Hepatocyte (in vitro differentiated cells): ENCODE measurements around the gene SEC24D. TPM values are rescaled to one million over a fixed set of nuclear protein-coding genes. Genes with fewer than 3 reads are reported as not detected.

ENCODE experiments used
- DNase-seq: peaks from one replicate; pipeline ENCODE4 v3.0.0-alpha.2; 2016; ENCODE audit warnings: low spot score
- H2AFZ ChIP-seq: fragments of 200-600 bp; sonication (generic); 2 replicates; pipeline ENCODE4 v1.6.0; 2016; ENCODE audit warnings: antibody characterized with exemption, mild to moderate bottlenecking
- H3K27ac ChIP-seq: fragments of 200-600 bp; sonication (generic); 2 replicates; pipeline ENCODE4 v1.5.1; 2016; ENCODE audit warnings: mild to moderate bottlenecking
- H3K27me3 ChIP-seq: fragments of 200-600 bp; sonication (generic); 2 replicates; pipeline ENCODE4 v1.6.1; 2016
- H3K36me3 ChIP-seq: fragments of 200-600 bp; sonication (generic); replicated peaks from 2 replicates; pipeline ENCODE4 v1.5.1; 2016; ENCODE audit warnings: low read depth; ENCODE audit not compliant: insufficient read depth
- H3K4me1 ChIP-seq: fragments of 200-600 bp; sonication (generic); 2 replicates; pipeline ENCODE4 v1.5.1; 2016; ENCODE audit warnings: mild to moderate bottlenecking, moderate library complexity; ENCODE audit not compliant: insufficient read depth
- H3K4me2 ChIP-seq: fragments of 200-600 bp; sonication (generic); 2 replicates; pipeline ENCODE4 v1.6.0; 2016
- H3K4me3 ChIP-seq: fragments of 200-600 bp; sonication (generic); 2 replicates; pipeline ENCODE4 v1.5.1; 2016; ENCODE audit warnings: mild to moderate bottlenecking
- H3K79me2 ChIP-seq: fragments of 200-600 bp; sonication (generic); 2 replicates; pipeline ENCODE4 v1.6.0; 2017; ENCODE audit warnings: mild to moderate bottlenecking
- H3K9me2 ChIP-seq: fragments of 200-600 bp; sonication (generic); replicated peaks from 2 replicates; pipeline ENCODE4 v1.6.0; 2017; ENCODE audit warnings: mild to moderate bottlenecking; ENCODE audit not compliant: insufficient read depth
- H3K9me3 ChIP-seq: fragments of 200-600 bp; sonication (generic); 2 replicates; pipeline ENCODE4 v1.5.1; 2016; ENCODE audit warnings: low read depth, mild to moderate bottlenecking
- H4K20me1 ChIP-seq: fragments of 200-600 bp; sonication (generic); 2 replicates; pipeline ENCODE4 v1.6.0; 2016; ENCODE audit warnings: mild to moderate bottlenecking; ENCODE audit not compliant: insufficient read depth, poor library complexity, severe bottlenecking
- CTCF ChIP-seq: fragments of 200-600 bp; sonication (generic); IDR thresholded peaks from 2 replicates; pipeline ENCODE4 v1.5.1; 2016; ENCODE audit warnings: antibody characterized with exemption, mild to moderate bottlenecking; ENCODE audit not compliant: poor library complexity
- EZH2 ChIP-seq: fragments of 200-600 bp; sonication (generic); IDR thresholded peaks from 2 replicates; pipeline ENCODE4 v1.6.1; 2016; ENCODE audit warnings: antibody characterized with exemption, mild to moderate bottlenecking, borderline replicate concordance
- EZH2phosphoT487 ChIP-seq: fragments of 200-600 bp; sonication (generic); IDR thresholded peaks from one replicate; pipeline ENCODE4 v1.6.1; 2018; ENCODE audit warnings: antibody characterized with exemption, mild to moderate bottlenecking, low read depth, moderate library complexity; ENCODE audit not compliant: unreplicated experiment, severe bottlenecking
- WGBS: methylation state at CpG from one replicate; pipeline ENCODE4 v1.1.6; 2016; ENCODE audit warnings: low lambda C conversion rate; ENCODE audit errors: missing lambda C conversion rate; 5-methylcytosine and 5-hydroxymethylcytosine counted together
- polyA plus RNA-seq: library from polyadenylated mRNA; unstranded; fragments of >200 nt; fragmentation: Nextera tagmentation; extraction: Ambion mirVana; gene quantifications from 2 replicates; pipeline ENCODE4 v1.2.1, GENCODE V29; 2016
- total RNA-seq: library from RNA; depleted of rRNA; stranded (reverse); fragments of >200 nt; gene quantifications from 2 replicates; pipeline ENCODE4 v1.2.3, GENCODE V29; 2014

The SEC24D gene
- total and polyA plus RNA-seq, 2 experiments from 2014 or later = 81.9 to 97.4 TPM

GRCh38 chr4:118721752-118722151, 114.2 kb downstream of the SEC24D start:
- Histone ChIP-seq H3K36me3 (no peaks in the 10 kb centered on the region), H3K4me1 (no peaks in the 10 kb centered on the region), H3K27ac (no peak overlapping the region), H3K27me3 (no peaks in the 10 kb centered on the region), H2AFZ (no peak overlapping the region), H3K9me2 (no peaks in the 10 kb centered on the region), H3K4me3 (no peak overlapping the region), H3K9me3 (no peaks in the 10 kb centered on the region), H3K79me2 (no peaks in the 10 kb centered on the region), H3K4me2 (no peak overlapping the region), H4K20me1 (no peaks in the 10 kb centered on the region)
- no peak for DNase-seq
- TF ChIP-seq CTCF (no peak), EZH2phosphoT487 (no peak), EZH2 (no peak)
- WGBS = 100% methylated on average over 1 of the region's 1 CpG

GRCh38 chr4:118718511-118719170, 117.3 kb downstream of the SEC24D start:
- no peaks in the 10 kb centered on the region for H3K9me3 ChIP-seq
- H3K36me3 ChIP-seq = no peaks in the 10 kb centered on the region
- H3K4me1 ChIP-seq = no peaks in the 10 kb centered on the region
- DNase-seq = no peak
- no peaks in the 10 kb centered on the region for H3K9me2 ChIP-seq
- 93% methylated on average over 4 of the region's 4 CpGs for WGBS
- H3K27ac ChIP-seq = peak overlapping the region; percentile 27
- H2AFZ ChIP-seq = no peak overlapping the region
- H4K20me1 ChIP-seq = no peaks in the 10 kb centered on the region
- TF ChIP-seq EZH2phosphoT487 (no peak), CTCF (no peak), EZH2 (no peak)
- no peak overlapping the region for H3K4me2 ChIP-seq
- H3K27me3 ChIP-seq = no peaks in the 10 kb centered on the region
- no peak overlapping the region for H3K4me3 ChIP-seq
- H3K79me2 ChIP-seq = no peaks in the 10 kb centered on the region

GRCh38 chr4:118716304-118716703, 119.6 kb downstream of the SEC24D start:
- Histone ChIP-seq H2AFZ (no peak overlapping the region), H3K36me3 (no peaks in the 10 kb centered on the region)
- WGBS = 72% methylated on average over 3 of the region's 3 CpGs

More at GRCh38 chr4:118716304-118716703, 119.6 kb downstream of the SEC24D start:
- H3K27ac ChIP-seq = no peak overlapping the region
- H4K20me1 ChIP-seq = no peaks in the 10 kb centered on the region
- no peak overlapping the region for H3K4me3 ChIP-seq
- H3K27me3 ChIP-seq = no peaks in the 10 kb centered on the region
- TF ChIP-seq EZH2 (no peak), EZH2phosphoT487 (no peak), CTCF (no peak)
- no peaks in the 10 kb centered on the region for H3K9me2 ChIP-seq
- H3K4me2 ChIP-seq = no peak overlapping the region
- H3K4me1 ChIP-seq = no peaks in the 10 kb centered on the region
- no peak for DNase-seq
- no peaks in the 10 kb centered on the region for H3K79me2 ChIP-seq
- no peaks in the 10 kb centered on the region for H3K9me3 ChIP-seq
